Endodermal cell (in vitro differentiated cells): ENCODE data around the gene HTR1D. TPM values are rescaled to one million over a fixed set of nuclear protein-coding genes. Genes with fewer than 3 reads are reported as not detected.

Experiments
- DNase-seq: peaks from one replicate; pipeline ENCODE4 v3.0.0-alpha.2; 2017
- H3K27ac ChIP-seq: 2 replicates; pipeline ENCODE4 v1.5.1; 2013; ENCODE audit warnings: mild to moderate bottlenecking, low read depth, low read length, moderate library complexity
- H3K27me3 ChIP-seq: 2 replicates; pipeline ENCODE4 v1.6.1; 2013; ENCODE audit warnings: mild to moderate bottlenecking, low read length, moderate library complexity; ENCODE audit not compliant: insufficient read depth, control insufficient read depth, poor library complexity, severe bottlenecking
- H3K36me3 ChIP-seq: 2 replicates; pipeline ENCODE4 v1.7.0; 2013; ENCODE audit warnings: mild to moderate bottlenecking, low read length, moderate library complexity; ENCODE audit not compliant: control insufficient read depth, insufficient read depth
- H3K4me1 ChIP-seq: one replicate; pipeline ENCODE4 v1.7.0; 2013; ENCODE audit warnings: low read length; ENCODE audit not compliant: control insufficient read depth, insufficient read depth
- H3K4me3 ChIP-seq: 2 replicates; pipeline ENCODE4 v1.5.1; 2013; ENCODE audit warnings: mild to moderate bottlenecking, low read length, moderate library complexity
- H3K9ac ChIP-seq: 2 replicates; pipeline ENCODE4 v1.6.1; 2013; ENCODE audit warnings: mild to moderate bottlenecking, low read length, moderate library complexity; ENCODE audit not compliant: poor library complexity, severe bottlenecking; ENCODE audit errors: extremely low read depth
- H3K9me3 ChIP-seq: 2 replicates; pipeline ENCODE4 v1.6.1; 2013; ENCODE audit warnings: mild to moderate bottlenecking, low read length, moderate library complexity; ENCODE audit not compliant: control insufficient read depth
- H3K27ac Mint-ChIP-seq: 2 replicates; pipeline ENCODE4 v1.8.0; 2020; ENCODE audit warnings: mixed read lengths
- H3K27me3 Mint-ChIP-seq: 2 replicates; pipeline ENCODE4 v1.8.0; 2021; ENCODE audit warnings: mild to moderate bottlenecking, mixed read lengths; ENCODE audit not compliant: insufficient read depth
- H3K36me3 Mint-ChIP-seq: 2 replicates; pipeline ENCODE4 v1.8.0; 2020; ENCODE audit warnings: low read depth, mixed read lengths
- H3K4me1 Mint-ChIP-seq: 2 replicates; pipeline ENCODE4 v1.8.0; 2020; ENCODE audit warnings: mixed read lengths
- H3K4me3 Mint-ChIP-seq: 2 replicates; pipeline ENCODE4 v1.8.0; 2020; ENCODE audit warnings: mild to moderate bottlenecking, moderate library complexity, mixed read lengths
- H3K9me3 Mint-ChIP-seq: 2 replicates; pipeline ENCODE4 v1.8.0; 2020; ENCODE audit warnings: mild to moderate bottlenecking, mixed read lengths
- WGBS, 2 experiments: methylation state at CpG; one replicate each; pipeline versions ENCODE4 v1.1.5 to v1.1.7; 2013; ENCODE audit warnings: missing lambda C conversion rate in 2 of 2, mixed read lengths in 1 of 2; ENCODE audit not compliant: insufficient coverage in 1 of 2, insufficient read length in 1 of 2; 5-methylcytosine and 5-hydroxymethylcytosine counted together
- total RNA-seq, 2 donors: library from RNA; stranded (reverse); fragmentation: NEBNext Ultra II Directional in 1 of 2; extraction: Animal tissue kit (Norgen Biotek cat#: 25700) in 1 of 2; gene quantifications; 2 replicates in 1 of 2; 3 replicates in 1 of 2; pipeline ENCODE4 v1.2.1, GENCODE V29; 2021
- TF ChIP-seq, protein P1 (sequence below): fragments of 200-600 bp; sonication (generic); conservative IDR thresholded peaks from 2 replicates; pipeline ENCODE4 v1.5.0; 2021; ENCODE audit warnings: antibody characterized with exemption, mild to moderate bottlenecking

HTR1D gene
- total RNA-seq, 2 donors from 2014 or later = 2.9 to 4.1 TPM

- no peaks in the 10 kb centered on the region for H3K36me3 Mint-ChIP-seq
- 88 to 90% methylated on average over 4 of the region's 4 CpGs for WGBS, 2 experiments
- no peak overlapping the region for H3K27ac ChIP-seq
- no peaks in the 10 kb centered on the region for H3K27me3 ChIP-seq
- no peaks in the 10 kb centered on the region for H3K4me1 Mint-ChIP-seq
- H3K9me3 ChIP-seq = no peaks in the 10 kb centered on the region
- no peak for DNase-seq
- no peak overlapping the region for H3K9ac ChIP-seq
- no peak overlapping the region for H3K4me3 Mint-ChIP-seq
- peaks cover 24% of the 10 kb centered on the region for H3K27me3 Mint-ChIP-seq
- no peaks in the 10 kb centered on the region for H3K36me3 ChIP-seq
- no peak overlapping the region for H3K4me3 ChIP-seq
- no peak overlapping the region for H3K27ac Mint-ChIP-seq
- no peaks in the 10 kb centered on the region for H3K4me1 ChIP-seq
- TF ChIP-seq, protein P1, sequence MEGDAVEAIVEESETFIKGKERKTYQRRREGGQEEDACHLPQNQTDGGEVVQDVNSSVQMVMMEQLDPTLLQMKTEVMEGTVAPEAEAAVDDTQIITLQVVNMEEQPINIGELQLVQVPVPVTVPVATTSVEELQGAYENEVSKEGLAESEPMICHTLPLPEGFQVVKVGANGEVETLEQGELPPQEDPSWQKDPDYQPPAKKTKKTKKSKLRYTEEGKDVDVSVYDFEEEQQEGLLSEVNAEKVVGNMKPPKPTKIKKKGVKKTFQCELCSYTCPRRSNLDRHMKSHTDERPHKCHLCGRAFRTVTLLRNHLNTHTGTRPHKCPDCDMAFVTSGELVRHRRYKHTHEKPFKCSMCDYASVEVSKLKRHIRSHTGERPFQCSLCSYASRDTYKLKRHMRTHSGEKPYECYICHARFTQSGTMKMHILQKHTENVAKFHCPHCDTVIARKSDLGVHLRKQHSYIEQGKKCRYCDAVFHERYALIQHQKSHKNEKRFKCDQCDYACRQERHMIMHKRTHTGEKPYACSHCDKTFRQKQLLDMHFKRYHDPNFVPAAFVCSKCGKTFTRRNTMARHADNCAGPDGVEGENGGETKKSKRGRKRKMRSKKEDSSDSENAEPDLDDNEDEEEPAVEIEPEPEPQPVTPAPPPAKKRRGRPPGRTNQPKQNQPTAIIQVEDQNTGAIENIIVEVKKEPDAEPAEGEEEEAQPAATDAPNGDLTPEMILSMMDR = no peak
- H3K9me3 Mint-ChIP-seq = no peaks in the 10 kb centered on the region
These were observed 31.9 kb downstream of the HTR1D start for GRCh38 chr1:23185381-23185780.

DNA sequence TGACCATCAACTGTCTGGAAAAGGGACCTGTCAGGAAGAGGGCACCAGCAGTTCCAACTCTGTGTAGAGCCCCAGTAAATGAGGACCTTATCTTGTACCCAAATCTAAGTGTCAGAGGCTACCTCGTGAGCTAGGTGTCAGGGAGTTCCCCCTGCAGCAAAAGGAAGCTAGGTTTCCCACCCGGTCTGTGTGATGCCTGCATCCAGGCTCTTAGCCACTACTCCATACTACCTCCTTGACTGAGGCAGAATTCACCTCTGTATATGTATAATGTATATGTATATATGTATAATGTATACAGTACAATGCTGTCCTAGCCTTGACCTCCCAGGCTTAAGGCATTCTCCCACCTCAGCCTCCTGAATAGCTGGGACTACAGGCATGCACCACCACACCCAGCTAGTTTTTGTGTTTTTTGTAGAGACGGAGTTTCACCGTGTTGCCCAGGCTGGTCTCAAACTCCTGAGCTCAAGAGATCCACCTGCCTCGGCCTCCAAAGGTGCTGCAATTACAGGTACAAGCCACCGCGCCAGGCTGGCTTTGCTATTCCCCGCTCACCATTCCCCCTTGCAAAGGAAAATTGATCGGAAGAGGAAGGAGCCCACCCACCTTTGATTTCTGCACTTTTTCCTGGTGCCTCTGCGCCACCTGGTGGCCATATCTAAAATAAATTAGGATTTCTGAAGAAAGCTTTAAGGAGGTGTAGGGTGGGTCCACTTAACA is 32.9 kb downstream of the HTR1D start:
- no peak overlapping the region for H3K4me3 Mint-ChIP-seq

DNA sequence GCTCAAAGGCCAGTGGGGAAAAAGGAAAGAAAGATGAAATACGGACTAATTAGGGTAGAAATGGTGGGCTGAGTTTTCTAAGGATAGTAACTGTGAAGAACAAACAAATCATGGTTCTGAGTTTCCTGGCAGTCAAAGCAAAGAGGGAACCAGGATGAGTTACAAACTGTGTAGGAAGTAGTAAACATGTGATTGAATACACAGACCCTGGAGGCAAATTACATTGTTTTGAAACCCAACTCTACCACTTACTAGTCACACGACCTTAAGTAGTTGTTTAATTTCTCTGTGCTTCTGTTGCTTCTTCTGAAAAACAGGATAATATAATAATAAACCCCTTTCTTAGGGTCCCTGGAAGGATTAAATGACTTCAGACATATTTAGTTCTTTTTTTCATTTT is 37.4 kb downstream of the HTR1D start:
- no peak overlapping the region for H3K9ac ChIP-seq
- peaks cover 20% of the 10 kb centered on the region for H3K27me3 ChIP-seq
- TF ChIP-seq, protein P1 = no peak
- no peaks in the 10 kb centered on the region for H3K36me3 ChIP-seq
- no peak overlapping the region for H3K4me3 ChIP-seq
- H3K27ac ChIP-seq = no peak overlapping the region
- no peak for DNase-seq
- no peaks in the 10 kb centered on the region for H3K9me3 Mint-ChIP-seq
- no peaks in the 10 kb centered on the region for H3K4me1 ChIP-seq
- no peak overlapping the region for H3K4me3 Mint-ChIP-seq
- H3K27me3 Mint-ChIP-seq = peaks cover 73% of the 10 kb centered on the region
- WGBS, 2 experiments = 81 to 96% methylated on average over 2 of the region's 2 CpGs
- H3K9me3 ChIP-seq = no peaks in the 10 kb centered on the region
- H3K4me1 Mint-ChIP-seq = peaks cover 4% of the 10 kb centered on the region
- no peaks in the 10 kb centered on the region for H3K36me3 Mint-ChIP-seq
- no peak overlapping the region for H3K27ac Mint-ChIP-seq

More for the DNA sequence above, 32.9 kb downstream of the HTR1D start:
- Histone ChIP-seq H3K27me3 (no peaks in the 10 kb centered on the region), H3K4me1 (no peaks in the 10 kb centered on the region), H3K36me3 (no peaks in the 10 kb centered on the region), H3K9ac (no peak overlapping the region), H3K9me3 (no peaks in the 10 kb centered on the region), H3K4me3 (no peak overlapping the region), H3K27ac (no peak overlapping the region)
- no peaks in the 10 kb centered on the region for H3K9me3 Mint-ChIP-seq
- H3K4me1 Mint-ChIP-seq = no peaks in the 10 kb centered on the region
- peaks cover 31% of the 10 kb centered on the region for H3K27me3 Mint-ChIP-seq
- WGBS, 2 experiments = 35 to 46% methylated on average over 6 to 10 of the region's 10 CpGs
- no peak overlapping the region for H3K27ac Mint-ChIP-seq
- peak; percentile 89 for DNase-seq
- TF ChIP-seq, protein P1 = peak; percentile 90
- no peaks in the 10 kb centered on the region for H3K36me3 Mint-ChIP-seq
